Prostate gland (tissue), 2 donors: Measurements from ENCODE around the gene CENPP.
"Not testable (repeated sequence)": the region's sequence is repeated elsewhere in the genome, so short reads cannot be mapped to it uniquely, and the experiment has no call there.

Experiments used
- POLR2A ChIP-seq: fragments of 450-650 bp; IDR thresholded peaks from one replicate; pipeline ENCODE4 v1.6.1; 2016; ENCODE audit warnings: antibody characterized with exemption, mild to moderate bottlenecking
- POLR2AphosphoS5 ChIP-seq: sonication (generic); formaldehyde crosslinking; IDR thresholded peaks from one replicate; pipeline ENCODE4 v1.6.1; 2017; ENCODE audit warnings: antibody characterized with exemption
- TF ChIP-seq, protein P1 (sequence below), 4 experiments: fragments of 200-600 bp in 2 of 4; fragments of 450-650 bp in 2 of 4; sonication (generic) in 2 of 4; IDR thresholded peaks; 1 replicate in 3 of 4; 2 replicates in 1 of 4; pipeline ENCODE4 v1.5.1; 2016 to 2019; ENCODE audit warnings: antibody characterized with exemption in 4 of 4, mild to moderate bottlenecking in 2 of 4, moderate library complexity in 2 of 4

DNA sequence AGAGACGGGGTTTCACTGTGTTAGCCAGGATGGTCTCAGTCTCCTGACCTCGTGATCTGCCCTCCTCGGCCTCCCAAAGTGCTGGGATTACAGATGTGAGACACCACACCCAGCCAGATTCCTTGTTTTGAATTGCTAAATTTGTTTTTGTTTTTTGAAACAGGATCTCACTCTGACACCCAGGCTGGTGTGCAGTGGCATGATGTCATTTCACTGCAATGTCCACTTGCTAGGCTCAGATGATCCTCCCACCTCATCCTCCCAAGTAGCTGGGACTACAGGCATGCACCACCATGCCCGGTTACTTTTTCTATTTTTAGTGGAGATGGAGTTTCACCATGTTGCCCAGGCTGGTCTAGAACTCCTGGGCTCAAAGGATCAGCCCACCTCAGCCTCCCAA lies 85.4 kb downstream of the CENPP start:
- TF ChIP-seq POLR2A, POLR2AphosphoS5: not testable (repeated sequence)
- TF ChIP-seq, protein P1, sequence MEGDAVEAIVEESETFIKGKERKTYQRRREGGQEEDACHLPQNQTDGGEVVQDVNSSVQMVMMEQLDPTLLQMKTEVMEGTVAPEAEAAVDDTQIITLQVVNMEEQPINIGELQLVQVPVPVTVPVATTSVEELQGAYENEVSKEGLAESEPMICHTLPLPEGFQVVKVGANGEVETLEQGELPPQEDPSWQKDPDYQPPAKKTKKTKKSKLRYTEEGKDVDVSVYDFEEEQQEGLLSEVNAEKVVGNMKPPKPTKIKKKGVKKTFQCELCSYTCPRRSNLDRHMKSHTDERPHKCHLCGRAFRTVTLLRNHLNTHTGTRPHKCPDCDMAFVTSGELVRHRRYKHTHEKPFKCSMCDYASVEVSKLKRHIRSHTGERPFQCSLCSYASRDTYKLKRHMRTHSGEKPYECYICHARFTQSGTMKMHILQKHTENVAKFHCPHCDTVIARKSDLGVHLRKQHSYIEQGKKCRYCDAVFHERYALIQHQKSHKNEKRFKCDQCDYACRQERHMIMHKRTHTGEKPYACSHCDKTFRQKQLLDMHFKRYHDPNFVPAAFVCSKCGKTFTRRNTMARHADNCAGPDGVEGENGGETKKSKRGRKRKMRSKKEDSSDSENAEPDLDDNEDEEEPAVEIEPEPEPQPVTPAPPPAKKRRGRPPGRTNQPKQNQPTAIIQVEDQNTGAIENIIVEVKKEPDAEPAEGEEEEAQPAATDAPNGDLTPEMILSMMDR (IDR thresholded peaks at IDR 0.05) = not testable (repeated sequence)
